Thymus (tissue), 11 donors: ENCODE results near the gene DDAH2. TPM values are rescaled to one million over a fixed set of nuclear protein-coding genes. Genes with fewer than 3 reads are reported as not detected.
A peak's percentile ranks its signal among the peaks of the same experiment; 100 is the strongest.

Experiments
- DNase-seq, 9 donors: peaks; one replicate each; pipeline ENCODE4 v3.0.0-alpha.2; 2013; ENCODE audit warnings: low spot score in 9 of 9, low read depth in 6 of 9, missing footprints in 1 of 9
- H3K27ac ChIP-seq, 2 donors: one replicate each; pipeline ENCODE4 v1.5.1; 2013; ENCODE audit warnings: control low read depth in 1 of 2, low read depth in 1 of 2, low read length in 1 of 2, mild to moderate bottlenecking in 1 of 2, moderate library complexity in 1 of 2
- H3K27me3 ChIP-seq, 2 donors: one replicate each; pipeline ENCODE4 v1.5.1; 2013; ENCODE audit warnings: low read length in 1 of 2; ENCODE audit not compliant: control insufficient read depth in 2 of 2, insufficient read depth in 1 of 2
- H3K36me3 ChIP-seq, 2 donors: one replicate each; pipeline ENCODE4 v1.5.1; 2013; ENCODE audit warnings: low read length in 1 of 2, mild to moderate bottlenecking in 1 of 2, moderate library complexity in 1 of 2; ENCODE audit not compliant: control insufficient read depth in 2 of 2, insufficient read depth in 2 of 2
- H3K4me1 ChIP-seq, 2 donors: one replicate each; pipeline ENCODE4 v1.5.1; 2013; ENCODE audit warnings: low read length in 2 of 2; ENCODE audit not compliant: control insufficient read depth in 2 of 2, insufficient read depth in 2 of 2
- H3K4me3 ChIP-seq, 2 donors: one replicate each; pipeline ENCODE4 v1.5.1; 2013; ENCODE audit warnings: low read length in 2 of 2, control low read depth in 1 of 2, mild to moderate bottlenecking in 1 of 2
- H3K9me3 ChIP-seq, 2 donors: one replicate each; pipeline ENCODE4 v1.5.1; 2013; ENCODE audit warnings: low read length in 1 of 2, mild to moderate bottlenecking in 1 of 2; ENCODE audit not compliant: control insufficient read depth in 2 of 2, insufficient read depth in 1 of 2
- WGBS: extraction: QIAGEN DNeasy Blood & Tissue Kit; methylation state at CpG from one replicate; pipeline ENCODE4 v1.1.7; 2013; 5-methylcytosine and 5-hydroxymethylcytosine counted together
- polyA plus RNA-seq: library from polyadenylated mRNA; stranded (reverse); fragments of 200-250 nt; gene quantifications from one replicate; pipeline ENCODE4 v1.2.3, GENCODE V29; 2013
- total RNA-seq: library from RNA; stranded (reverse); fragments of 120-200 nt; gene quantifications from one replicate; pipeline ENCODE4 v1.2.4, GENCODE V29; 2013
- donor health status: healthy.

Gene DDAH2
- total and polyA plus RNA-seq, 2 donors, result 49.6 to 105 TPM

DNA sequence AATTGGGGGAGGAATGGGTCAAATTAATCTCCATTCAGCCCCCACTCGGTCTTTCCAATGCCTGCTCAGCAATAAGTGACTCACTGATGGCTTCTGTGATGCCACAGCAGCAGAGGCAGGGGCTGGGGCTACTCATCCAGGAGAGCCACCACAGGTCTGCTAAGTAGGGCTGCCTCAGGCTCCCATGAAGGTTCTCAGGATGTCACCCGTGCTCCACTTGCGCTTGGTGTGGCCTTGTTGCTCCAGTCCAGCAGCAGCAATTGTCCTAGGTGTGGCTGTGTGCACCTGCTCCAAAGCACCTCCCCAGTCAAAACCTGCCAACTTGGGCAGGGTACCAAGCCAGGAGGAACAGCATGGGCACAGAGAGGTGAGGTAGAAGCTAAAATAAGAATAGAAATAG is 6.9 kb downstream of the DDAH2 start:
- 95% methylated on average over 3 of the region's 3 CpGs for WGBS

DNA sequence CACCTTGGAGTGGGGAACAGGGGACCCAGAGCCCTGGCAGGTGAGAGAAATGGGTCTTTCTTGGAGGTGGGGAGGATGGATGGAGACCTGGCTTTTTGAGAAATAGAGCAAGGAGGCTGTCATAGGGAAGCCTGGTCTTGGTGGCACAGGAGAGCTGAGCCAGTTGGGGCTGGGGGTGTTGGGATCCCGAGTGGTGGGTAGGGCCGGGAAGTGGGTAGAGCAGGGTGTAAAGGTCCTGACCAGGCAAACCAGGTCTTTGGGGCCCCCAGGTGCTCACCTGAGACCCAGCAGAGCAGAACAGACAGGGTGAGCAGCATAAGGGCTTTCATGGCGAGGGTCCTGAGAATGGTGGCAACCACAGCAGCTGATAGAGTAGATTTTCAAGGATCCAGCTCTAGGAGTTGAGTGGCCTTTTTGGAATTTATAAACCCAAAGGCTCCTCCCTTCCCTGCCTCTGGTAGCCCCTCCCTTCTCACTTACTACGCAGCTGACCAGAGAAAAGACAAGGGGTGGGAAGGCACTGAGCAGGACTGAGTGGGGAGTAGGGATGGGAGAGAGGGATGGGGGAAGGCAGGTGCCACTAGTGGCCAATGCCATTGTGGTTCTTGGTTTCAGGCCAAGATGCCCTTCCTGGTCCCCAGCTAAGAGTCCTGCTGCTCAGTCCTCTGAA is 7.6 kb downstream of the DDAH2 start, which contains the start of gene LY6G6C:
LY6G6C (minus strand) TSS at position 396 of the 670 bp plus-strand sequence; CDS start at position 329, 67 bp downstream.
- Histone ChIP-seq H3K27ac (no peak within 1 kb of the TSS), H3K36me3 (peaks cover 4 to 5% of the 10 kb centered on the region in 2 donors), H3K4me1 (peaks cover 3 to 30% of the 10 kb centered on the region in 2 donors), H3K27me3 (no peaks in the 10 kb centered on the region), H3K9me3 (no peaks in the 10 kb centered on the region), H3K4me3 (no peak within 1 kb of the TSS)
- DNase-seq, result no peak
- 97% methylated on average over 4 of the region's 4 CpGs for WGBS

More for the DNA sequence above, 6.9 kb downstream of the DDAH2 start:
- DNase-seq, result no peak
- Histone ChIP-seq H3K36me3 (peaks cover 5 to 8% of the 10 kb centered on the region in 2 donors), H3K27me3 (no peaks in the 10 kb centered on the region), H3K4me3 (no peak overlapping the region), H3K9me3 (no peaks in the 10 kb centered on the region), H3K4me1 (peaks cover 5 to 36% of the 10 kb centered on the region in 2 donors), H3K27ac (no peak overlapping the region)

DNA sequence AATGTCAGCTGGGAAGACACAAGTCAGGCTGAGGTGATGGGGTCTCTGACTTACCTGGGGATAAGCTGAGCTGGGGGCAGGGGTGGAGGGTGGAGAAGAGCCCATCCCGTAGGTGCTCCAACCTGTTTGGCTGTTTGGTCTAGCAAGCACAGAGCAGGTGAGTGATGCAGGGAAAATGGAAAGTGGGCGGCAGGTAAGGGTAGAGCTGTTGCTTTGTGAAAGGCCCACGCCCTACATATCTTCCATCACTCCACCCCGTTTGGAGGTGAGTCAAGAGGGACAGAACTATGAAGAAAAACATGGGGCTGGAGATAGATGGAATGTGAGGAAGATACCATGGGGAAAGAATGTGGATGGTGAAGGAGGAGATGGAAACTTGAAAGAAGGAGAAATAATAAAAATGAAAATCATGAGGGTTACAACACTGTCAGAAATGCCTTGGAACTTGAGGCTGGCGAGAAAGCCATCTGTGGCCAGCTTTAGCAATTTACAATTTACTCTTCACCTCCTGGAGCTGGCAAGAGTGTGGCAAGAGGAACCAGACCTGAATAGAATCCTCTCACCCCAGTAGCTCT is 8.8 kb downstream of the DDAH2 start:
- no peak overlapping the region for H3K4me3 ChIP-seq
- WGBS, result 98% methylated on average over 5 of the region's 5 CpGs
- peaks cover 3 to 23% of the 10 kb centered on the region in 2 donors for H3K4me1 ChIP-seq
- peaks cover 0 to 5% of the 10 kb centered on the region in 2 donors for H3K36me3 ChIP-seq
- no peaks in the 10 kb centered on the region for H3K9me3 ChIP-seq
- no peaks in the 10 kb centered on the region for H3K27me3 ChIP-seq
- DNase-seq, result no peak
- no peak overlapping the region for H3K27ac ChIP-seq

DNA sequence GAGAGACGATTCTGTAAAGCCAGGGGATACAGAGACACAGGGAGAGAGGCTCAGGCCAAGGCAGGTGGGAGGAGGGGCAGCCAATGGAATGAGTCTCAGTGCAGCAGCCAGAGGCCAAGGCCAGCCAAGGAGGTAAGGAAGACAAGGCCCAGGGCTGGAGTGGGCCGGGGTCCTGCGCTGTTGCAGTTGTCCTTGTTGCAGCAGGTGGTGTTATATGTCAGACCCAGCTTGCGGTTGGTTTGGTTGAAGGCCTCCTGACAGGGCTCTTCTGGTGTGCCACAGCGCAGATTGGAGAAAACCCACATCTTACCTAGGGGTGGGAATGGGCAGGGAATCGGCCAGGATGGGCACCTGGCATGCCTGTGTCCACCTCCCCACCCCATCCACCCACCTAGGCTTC is 10.1 kb downstream of the DDAH2 start:
- no peak overlapping the region for H3K27ac ChIP-seq
- no peaks in the 10 kb centered on the region for H3K27me3 ChIP-seq
- H3K4me3 ChIP-seq, result no peak overlapping the region
- no peaks in the 10 kb centered on the region for H3K9me3 ChIP-seq
- 93% methylated on average over 6 of the region's 6 CpGs for WGBS
- H3K4me1 ChIP-seq, result peaks cover 7 to 30% of the 10 kb centered on the region in 2 donors
- no peak for DNase-seq
- H3K36me3 ChIP-seq, result peaks cover 0 to under 1% of the 10 kb centered on the region in 2 donors

DNA sequence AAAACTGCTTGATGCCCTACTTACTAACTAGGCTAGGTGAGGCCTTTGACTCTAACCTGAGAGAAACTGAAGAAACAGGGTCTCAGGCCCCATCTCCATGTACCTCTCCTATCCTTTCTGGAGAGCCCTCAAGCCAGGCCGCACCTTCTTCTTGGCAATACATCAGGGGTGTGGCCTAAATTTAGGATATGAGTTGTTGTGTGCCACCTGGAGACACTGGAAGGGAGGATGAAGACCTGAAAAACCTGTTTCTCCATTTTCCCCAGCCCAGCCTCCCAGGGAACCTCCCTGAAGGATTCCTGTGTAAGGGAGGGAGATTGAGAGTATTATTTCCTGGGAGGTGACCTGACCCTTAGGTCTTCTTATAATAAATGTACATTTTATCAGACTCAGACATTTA is 10.8 kb downstream of the DDAH2 start:
- no peak for DNase-seq
- WGBS, result 94% methylated on average over 1 of the region's 1 CpG
- Histone ChIP-seq H3K4me3 (no peak overlapping the region), H3K9me3 (no peaks in the 10 kb centered on the region), H3K27ac (no peak overlapping the region), H3K4me1 (peaks cover 8 to 30% of the 10 kb centered on the region in 2 donors), H3K36me3 (no peaks in the 10 kb centered on the region), H3K27me3 (no peaks in the 10 kb centered on the region)

DNA sequence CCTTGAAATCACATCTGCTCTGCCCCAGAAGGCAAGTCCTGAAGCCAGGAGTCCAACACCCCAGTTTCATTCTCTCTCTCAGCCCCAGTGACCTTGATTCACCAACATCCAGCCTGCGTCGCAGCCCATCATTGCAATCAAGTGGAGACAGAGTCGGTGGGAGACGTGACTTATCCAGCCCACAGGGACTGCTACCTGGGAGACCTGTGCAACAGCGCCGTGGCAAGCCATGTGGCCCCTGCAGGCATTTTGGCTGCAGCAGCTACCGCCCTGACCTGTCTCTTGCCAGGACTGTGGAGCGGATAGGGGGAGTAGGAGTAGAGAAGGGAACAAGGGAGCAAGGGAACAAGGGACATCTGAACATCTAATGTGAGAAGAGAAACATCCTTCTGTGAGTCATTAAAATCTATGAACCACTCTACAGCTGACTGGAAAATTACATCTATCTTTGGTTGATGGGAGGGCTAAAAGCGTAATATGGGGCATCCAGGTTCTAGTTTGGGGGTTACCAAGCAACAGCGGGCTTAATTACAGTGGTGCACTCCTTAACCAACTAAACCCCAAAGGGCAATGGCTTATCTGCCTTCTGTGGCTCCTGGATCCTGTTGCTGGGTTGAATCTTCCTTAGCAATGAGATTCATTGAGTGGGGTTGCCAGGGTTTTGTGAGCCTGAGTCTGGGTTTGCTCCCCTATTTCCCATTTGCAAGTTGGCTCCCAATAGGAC is 11.4 kb downstream of the DDAH2 start:
- H3K27ac ChIP-seq, result no peak overlapping the region
- H3K27me3 ChIP-seq, result no peaks in the 10 kb centered on the region
- WGBS, result 97% methylated on average over 10 of the region's 10 CpGs
- no peaks in the 10 kb centered on the region for H3K9me3 ChIP-seq
- DNase-seq, result no peak
- no peak overlapping the region for H3K4me3 ChIP-seq
- no peaks in the 10 kb centered on the region for H3K36me3 ChIP-seq
- peaks cover 8 to 30% of the 10 kb centered on the region in 2 donors for H3K4me1 ChIP-seq

DNA sequence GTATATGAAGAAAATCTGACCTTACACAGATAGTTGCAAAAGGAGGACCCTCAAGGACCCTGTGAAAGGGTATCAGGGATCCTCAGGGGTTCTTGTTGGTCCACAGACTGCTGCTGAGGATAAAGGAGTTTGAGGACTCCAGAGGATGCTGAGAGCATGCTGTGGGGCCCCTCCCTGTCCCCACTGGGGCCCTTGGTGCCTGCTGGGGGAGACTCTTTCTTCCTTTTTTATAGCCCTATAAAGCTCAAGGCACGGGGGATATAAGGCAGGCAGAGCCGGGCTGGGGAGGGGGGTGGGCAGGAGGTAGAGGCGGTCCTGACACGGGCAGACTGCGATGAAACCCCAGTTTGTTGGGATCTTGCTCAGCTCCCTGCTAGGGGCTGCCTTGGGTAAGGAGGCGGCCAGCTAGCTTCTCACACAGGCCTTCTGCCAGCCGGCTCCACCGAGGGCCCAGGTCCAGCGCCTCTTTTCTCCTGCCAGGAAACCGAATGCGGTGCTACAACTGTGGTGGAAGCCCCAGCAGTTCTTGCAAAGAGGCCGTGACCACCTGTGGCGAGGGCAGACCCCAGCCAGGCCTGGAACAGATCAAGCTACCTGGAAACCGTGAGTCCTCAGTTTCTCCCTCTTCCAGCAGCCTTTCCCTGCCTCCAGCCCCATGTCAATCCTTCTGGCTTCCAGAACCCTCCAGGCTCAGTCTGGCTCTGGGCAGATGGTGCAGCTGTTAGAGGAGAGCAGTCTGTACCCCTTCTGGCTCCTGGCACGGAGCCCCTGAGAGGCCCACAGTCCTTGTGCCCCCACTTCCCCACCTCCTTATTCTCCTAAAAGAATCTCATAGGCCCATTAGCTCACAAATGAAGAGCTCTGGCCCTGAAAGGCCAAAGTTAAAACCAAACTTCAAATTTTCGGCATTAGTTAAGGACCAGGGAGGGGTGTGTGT is 13.8 kb downstream of the DDAH2 start, which contains the start of gene LY6G6D:
LY6G6D (plus strand) TSS at position 327 of the 937 bp plus-strand sequence; CDS start at position 335, 8 bp downstream.
- H3K9me3 ChIP-seq, result no peaks in the 10 kb centered on the region
- H3K27ac ChIP-seq, result peak within 1 kb of the TSS in 1 of 2 donors; percentile 78
- 92% methylated on average over 16 of the region's 16 CpGs for WGBS
- peaks cover 8 to 46% of the 10 kb centered on the region in 2 donors for H3K4me1 ChIP-seq
- DNase-seq, result no peak
- H3K27me3 ChIP-seq, result no peaks in the 10 kb centered on the region
- no peak within 1 kb of the TSS for H3K4me3 ChIP-seq
- H3K36me3 ChIP-seq, result no peaks in the 10 kb centered on the region

DNA sequence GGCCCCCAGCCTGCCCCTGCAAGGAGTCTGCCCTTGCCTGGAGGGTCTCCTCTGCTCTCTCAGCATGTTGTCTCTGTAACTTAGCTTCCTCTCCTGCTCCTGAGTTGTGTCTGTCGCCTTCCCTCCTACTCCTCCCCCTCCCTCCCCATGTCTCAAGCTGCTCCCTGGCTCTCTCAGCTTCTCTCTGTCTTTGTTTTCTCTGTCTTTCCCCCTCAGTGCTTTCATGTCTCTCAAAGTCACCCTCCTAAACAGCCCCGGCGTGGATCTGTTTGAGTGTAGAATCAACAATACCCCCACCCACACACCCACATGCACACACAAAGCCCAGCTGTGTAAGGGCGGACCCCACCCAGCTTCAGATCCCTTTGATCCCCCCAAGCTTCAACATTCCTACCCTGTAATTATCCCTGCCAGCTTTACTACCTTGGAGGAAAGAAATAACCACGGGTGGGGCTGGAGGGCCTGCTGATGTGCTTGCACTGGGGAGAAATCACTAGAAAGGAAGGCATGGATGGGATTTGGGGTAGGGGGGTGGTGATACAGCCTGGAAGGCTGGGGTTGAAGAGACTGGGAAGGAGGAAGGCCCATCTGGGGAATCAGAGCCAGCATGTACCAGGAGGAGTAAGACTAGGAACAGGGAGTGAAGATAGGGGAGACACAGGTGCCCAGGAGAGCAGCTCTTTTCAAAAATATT is 15.0 kb downstream of the DDAH2 start:
- H3K36me3 ChIP-seq, result no peaks in the 10 kb centered on the region
- DNase-seq, result peak in 4 of 9 donors; percentile 34 to 77 (median 52)
- H3K27me3 ChIP-seq, result no peaks in the 10 kb centered on the region
- peaks cover 8 to 48% of the 10 kb centered on the region in 2 donors for H3K4me1 ChIP-seq
- no peak overlapping the region for H3K4me3 ChIP-seq
- no peaks in the 10 kb centered on the region for H3K9me3 ChIP-seq
- H3K27ac ChIP-seq, result peak overlapping the region; percentile 50 to 78
- 29% methylated on average over 5 of the region's 5 CpGs for WGBS
